Measurements from ENCODE around the gene CTDSPL.
"Not testable (repeated sequence)": the region's sequence is repeated elsewhere in the genome, so short reads cannot be mapped to it uniquely, and the experiment has no call there.

The CTDSPL gene

DNA sequence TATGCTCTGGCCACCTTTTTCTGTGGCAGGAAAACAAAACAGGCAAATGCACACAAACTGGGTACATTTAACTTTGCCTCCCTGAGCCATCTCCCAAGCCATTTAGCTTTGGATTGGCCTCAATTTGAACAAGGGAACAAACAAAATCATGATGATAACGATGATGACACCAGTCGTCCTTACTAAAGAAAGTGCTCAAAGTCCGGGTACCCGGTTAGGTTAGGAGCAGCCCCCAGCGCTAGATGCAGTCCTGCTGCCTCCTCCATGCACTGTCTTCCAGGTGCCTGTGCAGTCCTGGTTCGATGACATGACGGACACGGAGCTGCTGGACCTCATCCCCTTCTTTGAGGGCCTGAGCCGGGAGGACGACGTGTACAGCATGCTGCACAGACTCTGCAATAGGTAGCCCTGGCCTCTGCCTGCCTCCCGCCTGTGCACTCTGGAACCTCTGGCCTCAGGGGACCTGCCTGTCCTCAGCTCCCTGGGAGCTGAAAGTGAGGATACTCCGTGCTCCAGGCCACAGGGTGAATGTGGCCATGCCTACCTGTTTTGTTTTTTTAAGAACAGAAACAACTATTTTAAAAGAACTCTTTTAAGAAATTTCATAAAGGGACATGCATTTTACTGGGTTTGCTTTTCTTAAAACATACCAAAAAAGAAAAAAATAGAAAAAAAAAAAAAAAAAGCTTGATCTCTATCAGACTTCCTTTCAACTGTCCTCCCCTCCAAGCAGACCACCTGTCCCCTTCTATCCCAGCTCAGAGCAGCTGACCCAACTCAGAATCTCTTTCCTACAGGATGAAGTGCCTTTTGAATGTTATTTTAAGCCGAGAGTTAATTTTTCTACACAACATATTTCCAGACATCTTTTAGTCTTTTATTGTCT, 119.0 kb downstream of the CTDSPL start:
- intact Hi-C loops (cut with DNase I) = no loop called here
- peak in 1 of 10 donors; percentile 69 for DNase-seq

DNA sequence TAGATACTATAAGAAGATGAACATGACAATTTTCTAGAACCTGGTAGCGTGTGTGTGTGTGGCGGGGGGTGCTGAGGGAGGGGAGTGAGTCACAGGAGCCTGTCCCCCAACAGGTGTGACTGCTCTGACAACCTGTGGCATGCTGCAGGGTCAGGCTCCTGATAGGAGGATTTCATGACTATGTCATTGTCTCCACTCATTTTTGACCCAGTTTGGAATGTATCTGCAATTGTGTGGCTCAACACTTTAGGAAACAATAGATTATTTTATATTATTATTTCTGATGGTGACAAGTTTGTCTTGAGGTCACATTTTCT, 119.6 kb downstream of the CTDSPL start:
- no peak for DNase-seq
- intact Hi-C loops (cut with DNase I) = no loop called here

DNA sequence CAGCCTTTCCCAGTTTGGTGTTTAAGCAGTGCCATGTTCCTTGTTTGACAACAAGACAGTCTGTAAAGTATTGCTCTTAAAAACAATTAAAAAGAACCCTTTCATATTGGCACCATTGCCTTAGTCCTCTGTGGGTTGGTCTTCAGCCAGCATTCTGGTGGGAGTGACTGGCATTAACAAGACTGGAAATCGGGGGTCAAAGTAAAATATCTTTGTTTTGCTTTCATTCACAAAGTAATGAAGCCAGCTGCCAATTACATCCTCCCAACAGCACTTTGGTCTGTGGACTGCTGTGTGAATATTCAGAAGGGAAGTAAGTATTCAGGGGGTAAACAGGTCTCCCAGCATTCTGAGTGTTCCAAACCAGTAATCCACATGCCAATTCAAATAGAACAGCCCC, 120.7 kb downstream of the CTDSPL start:
- intact Hi-C loops (cut with DNase I) = no loop called here
- DNase-seq = no peak

DNA sequence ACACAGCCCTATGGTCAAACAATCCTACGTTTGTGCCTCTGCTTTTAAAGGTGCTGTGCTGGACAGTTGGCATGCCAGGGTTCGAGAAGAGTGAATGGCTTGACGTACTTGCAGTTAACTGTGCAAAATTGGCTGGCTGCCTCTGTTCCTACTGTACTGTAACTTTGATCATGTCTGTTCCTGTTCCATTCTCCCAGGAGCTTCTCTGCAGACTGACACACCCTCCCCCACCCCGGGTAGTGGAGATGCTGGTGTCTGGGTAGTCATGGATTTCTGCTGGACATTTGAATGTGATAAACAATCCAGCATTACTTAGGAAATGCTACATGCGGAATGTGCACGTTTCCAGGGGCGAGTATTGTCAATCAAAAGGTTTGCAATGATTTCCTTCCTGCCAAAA, 122.4 kb downstream of the CTDSPL start:
- peak in 1 of 10 donors; percentile 22 for DNase-seq
- intact Hi-C loops (cut with DNase I) = no loop called here

DNA sequence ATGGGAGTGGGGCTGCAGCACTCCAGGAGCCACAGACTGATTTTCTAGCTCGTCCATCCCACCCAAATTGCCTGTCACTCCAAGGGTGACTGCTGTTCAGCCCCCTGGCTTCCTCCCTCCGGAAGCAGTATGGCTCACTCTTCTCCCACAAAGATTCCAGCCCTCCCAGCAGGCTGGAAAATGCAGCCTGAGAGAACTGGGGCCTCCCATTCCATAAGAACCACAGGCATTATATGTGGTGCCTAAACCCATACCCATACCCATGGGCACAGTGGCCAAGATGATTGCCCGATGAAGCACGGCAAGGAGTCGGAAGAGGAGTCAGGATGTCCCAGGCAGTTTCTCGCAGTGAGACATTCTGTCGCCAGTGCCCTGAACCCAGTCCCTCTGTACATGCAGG, 122.9 kb downstream of the CTDSPL start:
- no peak for DNase-seq
- intact Hi-C loops (cut with DNase I) = no loop called here

DNA sequence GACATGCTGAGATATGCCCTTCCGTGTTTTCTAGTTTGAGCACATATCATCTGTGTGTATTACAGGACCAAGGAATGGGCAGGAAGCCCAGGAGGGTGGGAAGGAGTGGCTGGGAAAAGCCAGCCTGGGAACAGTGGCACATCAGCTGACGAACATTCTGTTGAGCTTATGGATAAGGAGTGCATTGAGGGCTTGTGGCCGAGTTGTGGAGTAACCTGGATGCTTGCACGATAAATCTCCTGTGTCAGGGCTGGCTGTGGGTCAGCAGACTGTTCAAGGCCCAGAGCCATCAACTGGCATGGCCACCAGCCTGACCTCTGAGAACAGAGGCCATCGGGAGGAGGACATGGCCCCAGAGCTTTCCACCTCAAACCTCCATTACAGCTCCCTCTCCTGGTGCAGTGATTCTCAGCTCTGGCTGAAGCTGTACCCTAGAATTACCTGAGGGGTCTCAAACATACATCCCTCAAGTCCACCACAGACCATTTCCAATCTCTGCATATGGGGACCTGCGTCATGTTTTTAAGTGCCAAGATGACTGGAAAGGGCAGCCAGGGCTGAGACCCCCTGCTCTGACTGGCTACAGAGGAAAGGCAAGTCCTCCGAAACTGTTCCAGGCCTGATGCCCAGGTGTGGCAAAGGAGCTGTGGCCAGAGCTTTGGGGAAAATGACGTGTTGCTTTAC, 124.1 kb downstream of the CTDSPL start:
- DNase-seq = peak in 5 of 10 donors; percentile 56 to 92 (median 80)
- intact Hi-C loops (cut with DNase I) = no loop called here

DNA sequence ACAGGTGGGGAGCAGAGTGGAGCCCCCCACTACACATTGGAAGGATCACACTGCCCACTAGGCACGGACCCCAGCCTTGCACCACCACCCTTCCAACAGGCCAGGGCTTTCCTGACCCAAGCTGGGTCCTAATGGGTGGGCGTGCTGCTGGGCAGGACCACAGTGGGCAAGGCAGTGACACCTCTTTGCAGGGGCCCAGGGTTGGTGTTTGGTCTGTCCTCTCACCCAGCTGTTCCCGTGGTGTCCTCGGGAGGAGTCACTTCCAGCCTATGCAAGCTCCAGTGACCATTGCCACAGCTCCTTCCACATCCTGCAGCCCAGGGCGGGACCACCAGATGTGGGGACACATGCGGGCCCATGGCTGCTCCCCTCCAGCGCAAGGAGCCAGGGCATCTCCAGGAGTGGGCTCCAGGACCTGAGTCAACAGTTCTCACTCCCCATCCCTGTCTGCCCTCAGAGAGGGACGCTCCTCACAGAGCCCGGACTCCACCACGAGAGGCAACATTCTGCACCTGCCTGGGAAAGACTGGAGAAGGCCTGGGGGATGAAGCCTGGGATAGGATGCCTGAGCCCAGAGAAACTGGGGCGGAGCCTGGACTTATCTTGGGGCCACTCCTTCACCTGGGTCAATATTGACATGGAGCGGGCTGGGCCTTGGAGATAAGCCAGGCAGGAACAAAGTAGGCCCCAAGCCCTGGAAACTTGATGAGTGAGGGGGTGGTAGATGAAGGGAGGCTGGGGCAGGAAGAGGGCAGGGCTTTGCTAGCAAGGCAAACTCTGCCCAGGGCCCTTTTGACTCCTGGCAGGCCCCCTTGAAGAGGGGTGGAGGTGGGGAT, 125.0 kb downstream of the CTDSPL start:
- DNase-seq = peak in 1 of 10 donors; percentile 62
- intact Hi-C loops (cut with DNase I) = no loop called here

DNA sequence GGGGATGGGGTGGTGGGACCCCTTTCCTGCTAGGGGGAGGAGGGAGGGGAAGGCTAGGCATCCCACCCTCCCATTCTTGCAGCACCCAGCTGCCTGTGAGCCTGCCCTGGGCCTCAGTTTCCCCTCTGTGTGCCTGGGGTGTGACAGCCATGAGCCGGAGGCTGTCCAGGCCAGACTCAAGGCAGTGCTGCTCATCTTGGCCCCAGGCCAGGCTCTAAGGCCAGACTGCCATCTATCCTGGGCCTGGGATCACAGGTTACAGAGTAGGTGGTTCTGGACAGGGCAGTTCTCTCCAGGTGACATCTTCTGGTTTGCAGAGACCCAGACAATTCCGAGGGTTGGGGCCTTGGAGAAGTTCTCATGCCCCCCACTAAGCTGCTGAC, 125.6 kb downstream of the CTDSPL start:
- peak in 1 of 10 donors; percentile 62 for DNase-seq
- intact Hi-C loops (cut with DNase I) = no loop called here

DNA sequence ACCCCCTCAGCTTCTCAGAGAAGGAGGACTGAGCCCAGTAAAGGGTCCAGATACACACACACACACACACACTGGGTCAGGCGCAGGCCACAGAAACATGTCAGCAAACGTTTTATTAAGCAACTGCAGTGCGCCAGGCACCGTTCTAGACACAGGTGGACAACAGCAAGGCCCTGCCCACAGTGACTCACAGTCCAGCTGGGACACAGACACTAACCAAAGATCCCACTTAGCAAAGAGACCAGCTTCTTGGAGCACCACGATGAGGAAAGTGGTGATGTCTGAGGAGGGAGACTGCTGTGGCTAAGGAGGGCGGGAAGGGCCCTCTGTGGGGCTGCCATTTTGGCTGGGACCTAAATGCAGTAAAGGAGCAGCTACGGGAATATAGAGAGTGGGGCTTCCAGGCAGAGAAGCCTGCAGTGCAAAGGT, 126.1 kb downstream of the CTDSPL start:
- intact Hi-C loops (cut with DNase I) = no loop called here
- peak in 1 of 10 donors; percentile 65 for DNase-seq

DNA sequence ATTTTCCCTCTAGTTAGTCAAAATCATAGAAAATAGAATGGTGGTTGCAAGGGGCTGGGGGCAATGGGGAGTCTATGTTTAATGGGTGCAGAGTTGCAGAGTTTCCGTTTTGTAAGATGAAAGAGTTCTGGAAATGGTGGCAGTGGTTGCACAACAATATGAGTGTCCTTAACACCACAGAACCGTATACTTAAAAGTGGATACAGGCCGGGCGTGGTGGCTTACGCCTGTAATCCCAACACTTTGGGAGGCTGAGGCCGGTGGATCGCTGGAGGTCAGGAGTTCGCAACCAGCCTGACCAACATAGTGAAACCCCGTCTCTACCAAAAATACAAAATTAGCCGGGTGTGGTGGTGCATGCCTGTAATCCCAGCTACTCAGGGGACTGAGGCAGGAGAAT, 126.7 kb downstream of the CTDSPL start:
- peak in 1 of 10 donors; percentile 59 for DNase-seq
- intact Hi-C loops (cut with DNase I) = not testable (repeated sequence)

DNA sequence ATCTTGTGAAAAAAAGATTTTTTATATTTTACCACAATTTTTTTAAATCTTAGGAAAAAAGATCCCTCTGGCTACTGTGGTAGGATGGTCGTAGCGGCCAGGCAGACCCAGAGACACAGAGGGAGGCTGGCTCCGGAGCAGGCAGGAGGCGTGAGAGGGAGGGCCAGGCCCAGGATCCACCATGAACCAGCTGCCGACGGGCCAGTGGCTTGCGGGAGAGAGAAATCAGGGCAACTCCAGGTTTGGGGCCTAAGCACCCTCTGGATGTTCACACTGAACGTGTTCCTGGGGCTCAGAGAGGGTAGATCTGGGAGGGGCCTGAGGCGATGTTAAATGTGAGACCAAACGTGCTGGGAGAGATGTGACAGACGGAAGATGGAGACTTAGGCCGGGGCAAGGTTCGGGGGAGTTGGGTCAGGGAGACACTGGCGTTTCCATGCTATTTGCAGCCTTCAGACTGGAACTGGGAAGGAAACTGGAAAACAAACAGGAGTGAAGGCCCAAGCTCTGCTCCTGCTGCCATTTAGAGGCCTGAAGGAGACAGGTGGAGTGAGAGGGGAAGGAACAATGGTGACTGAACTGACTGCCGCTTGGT, 127.3 kb downstream of the CTDSPL start:
- intact Hi-C loops (cut with DNase I) = no loop called here
- peak in 2 of 10 donors; percentile 54 to 60 for DNase-seq

DNA sequence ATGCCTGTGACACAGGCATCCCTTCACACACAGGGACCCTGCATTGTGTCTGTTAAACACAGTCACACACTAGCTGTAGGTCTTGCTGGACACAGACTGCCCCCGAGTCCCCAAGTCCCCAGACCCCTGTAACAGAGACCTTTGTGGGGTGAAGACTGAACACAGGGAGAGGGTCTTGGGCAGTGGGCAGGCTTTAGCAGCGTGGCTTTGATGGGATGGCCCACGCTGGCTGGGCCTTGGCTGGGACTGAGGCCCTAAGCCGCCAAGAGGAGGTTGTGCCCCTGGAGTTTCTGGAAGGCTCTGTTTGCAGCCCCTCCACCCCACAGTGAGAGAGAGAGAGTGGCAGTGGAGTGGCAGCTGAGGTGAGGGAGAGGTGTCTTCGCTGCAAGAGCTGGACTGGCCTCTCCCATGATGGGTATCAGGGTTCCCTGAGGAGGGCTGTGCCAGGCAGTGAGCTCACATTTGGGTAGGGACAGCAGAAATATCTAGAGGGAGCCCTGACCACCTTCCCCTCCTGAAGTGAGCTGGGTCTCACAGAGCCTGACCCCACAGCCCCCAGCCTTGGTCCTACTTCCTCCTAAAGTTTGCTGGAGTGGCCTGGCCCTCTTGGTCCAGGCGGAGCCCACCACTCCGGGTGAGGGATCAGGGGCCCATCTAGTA, 128.3 kb downstream of the CTDSPL start:
- intact Hi-C loops (cut with DNase I) = no loop called here
- DNase-seq = peak in 2 of 10 donors; percentile 36 to 55

DNA sequence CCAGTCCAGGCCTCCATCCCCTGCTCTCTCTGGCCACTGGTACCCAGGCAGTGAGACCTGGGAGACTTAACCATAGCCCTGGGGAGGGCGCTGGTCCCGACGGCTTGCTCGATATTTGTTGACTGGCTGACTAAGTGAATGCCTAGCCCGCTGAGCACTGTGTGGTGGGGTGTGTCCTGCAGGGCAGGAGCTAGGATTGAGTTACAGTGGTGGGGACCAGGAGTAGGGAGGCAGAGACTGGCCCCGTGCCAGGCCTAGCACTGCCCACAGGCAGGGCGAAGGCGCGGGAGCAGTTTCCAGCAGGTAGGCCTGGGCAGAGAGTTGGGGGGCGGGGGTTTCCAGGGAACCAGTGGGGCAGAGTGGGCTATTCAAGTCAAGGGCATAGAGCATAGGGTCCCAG, 128.8 kb downstream of the CTDSPL start, which contains the start of gene VILL:
TSS of gene VILL (plus strand) at position 260 of the 400 bp plus-strand sequence. CDS start 2,887 bp downstream, outside the sequence.
- DNase-seq = peak in 1 of 10 donors; percentile 72
- intact Hi-C loops (cut with DNase I) = no loop called here

DNA sequence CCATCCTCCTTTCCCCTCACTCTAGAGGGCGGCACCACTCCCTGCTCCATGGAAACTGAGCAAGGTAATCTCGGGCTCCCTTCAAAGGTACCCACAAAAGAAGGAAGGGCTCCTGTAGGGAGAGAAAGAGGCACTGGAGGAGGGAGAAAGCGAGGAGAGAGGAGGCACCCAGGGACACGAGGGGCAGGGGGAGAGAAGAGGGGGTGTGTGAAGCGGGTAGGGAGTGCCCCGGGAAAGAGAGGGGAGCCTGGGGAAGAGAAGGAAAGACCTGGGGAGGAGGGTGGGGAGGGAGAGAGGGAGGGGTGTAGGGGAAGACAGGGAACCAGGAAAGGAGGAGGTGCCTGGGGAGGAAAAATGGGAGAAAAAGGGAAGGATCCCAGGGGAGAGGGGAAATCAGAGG, 129.4 kb downstream of the CTDSPL start:
- intact Hi-C loops (cut with DNase I) = no loop called here
- peak in 1 of 10 donors; percentile 26 for DNase-seq

DNA sequence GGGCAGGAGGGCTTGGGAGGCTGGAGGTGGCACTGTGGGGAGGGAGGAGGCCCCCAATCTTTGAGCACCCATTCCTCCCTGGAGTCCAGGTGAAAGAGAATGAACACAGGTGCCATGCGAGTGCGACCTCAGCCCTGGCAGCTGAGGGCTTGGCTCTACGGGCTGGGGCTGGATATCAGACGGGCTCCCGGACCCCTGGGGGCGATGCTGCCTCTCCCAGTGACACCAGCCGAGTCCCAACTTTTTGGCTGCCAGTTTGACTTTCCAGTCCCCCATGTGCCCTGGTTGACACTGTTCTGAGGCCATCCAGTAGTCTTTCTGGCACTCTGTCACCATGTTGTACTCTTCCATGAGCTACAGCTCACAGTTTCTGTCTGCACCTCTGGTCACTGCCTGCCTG, 130.1 kb downstream of the CTDSPL start:
- intact Hi-C loops (cut with DNase I) = no loop called here
- DNase-seq = peak in 2 of 10 donors; percentile 52 to 66

DNA sequence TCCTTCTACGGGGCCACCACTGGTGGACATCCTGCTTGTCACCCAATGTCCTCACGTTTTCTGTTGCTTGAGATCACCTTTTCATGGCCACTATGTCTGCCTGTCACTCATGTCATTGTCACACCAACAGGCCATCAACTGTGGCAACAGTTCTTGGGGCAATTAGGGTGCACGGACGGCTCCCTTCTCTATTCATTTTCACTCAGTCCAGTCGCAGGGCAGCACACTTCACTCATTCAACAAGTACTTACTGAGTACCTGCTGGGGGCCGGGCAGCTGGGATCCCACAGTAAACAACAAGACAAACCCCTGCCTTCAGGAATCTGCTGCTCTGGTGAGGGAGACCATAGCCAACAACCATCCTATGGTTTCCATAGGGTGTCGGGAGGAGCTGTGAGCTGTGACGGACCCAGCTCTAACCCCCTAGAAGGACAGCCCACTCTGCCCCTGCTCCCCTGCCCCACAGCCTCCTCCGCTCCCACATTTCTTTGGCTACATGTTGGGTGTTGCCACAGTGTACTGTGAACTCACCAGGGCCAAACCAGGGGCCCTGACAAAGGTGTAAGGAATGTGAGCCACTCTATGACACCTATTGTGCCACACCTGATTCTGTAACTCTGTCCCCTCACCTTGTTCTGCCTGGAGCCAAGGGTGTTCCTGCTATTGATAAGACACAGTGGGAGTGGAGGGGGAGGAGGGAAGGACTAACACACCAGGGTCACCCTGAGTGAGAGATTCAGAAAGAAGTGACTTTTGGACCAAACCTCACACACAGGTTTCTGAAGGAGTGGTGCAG, 130.8 kb downstream of the CTDSPL start:
- intact Hi-C loops (cut with DNase I) = no loop called here
- peak in 2 of 10 donors; percentile 20 to 30 for DNase-seq

DNA sequence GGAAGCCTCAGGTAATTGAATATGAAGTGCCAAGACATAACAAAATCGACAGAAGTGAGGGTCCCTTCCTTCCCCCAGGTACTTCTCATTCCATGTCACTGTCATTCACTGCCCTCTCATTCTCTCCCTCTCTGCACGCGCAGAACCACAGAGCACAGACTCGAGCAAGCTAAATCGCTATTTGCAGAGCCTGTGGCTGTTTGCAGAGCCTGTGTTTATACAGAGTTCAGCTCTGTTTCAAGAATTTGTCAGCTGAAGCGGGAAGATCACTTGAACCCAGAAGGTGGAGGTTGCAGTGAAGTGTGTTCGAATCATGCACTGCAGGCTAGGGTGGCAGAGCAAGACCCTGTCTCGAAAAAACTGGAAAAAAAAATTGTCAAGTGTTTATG, 131.4 kb downstream of the CTDSPL start:
- intact Hi-C loops (cut with DNase I) = no loop called here
- no peak for DNase-seq

DNA sequence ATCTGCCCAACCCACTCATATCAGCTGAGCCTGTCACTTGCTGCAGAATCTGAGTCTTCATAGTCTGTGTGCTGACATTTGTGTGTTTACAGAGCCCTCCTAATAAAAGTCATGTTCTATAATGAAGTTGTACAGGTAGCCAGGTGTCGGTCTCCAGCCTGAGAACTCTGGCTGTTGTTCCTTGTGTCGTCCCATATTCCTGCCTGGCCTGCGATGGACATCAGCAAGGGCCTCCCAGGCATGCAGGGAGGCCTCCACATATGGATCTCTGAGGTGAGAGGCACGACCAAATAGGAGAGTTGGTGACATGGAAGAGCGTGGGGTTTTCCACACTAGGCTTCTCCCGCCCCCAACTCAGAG, 131.8 kb downstream of the CTDSPL start:
- DNase-seq = peak in 1 of 10 donors; percentile 38
- intact Hi-C loops (cut with DNase I) = no loop called here

Measured in posterior cingulate gyrus (tissue), 11 donors.